ENCODE data around the gene RAB3GAP1. TPM values are rescaled to one million over a fixed set of nuclear protein-coding genes. Genes with fewer than 3 reads are reported as not detected.

Gene RAB3GAP1
- total RNA-seq, 1 donor from 2014 or later = 46.4 TPM

Small RNA genes within 50 kb of the gene (small RNA-seq; reads per million reads assigned to genes)
- 0.16 reads per million for gene SNORA40B

Other genes with a start within 250 kb of the RAB3GAP1 start
- not detected for gene ACMSD, start 213.7 kb upstream of the RAB3GAP1 start, total RNA-seq
- 35.0 TPM for gene CCNT2, start 133.5 kb upstream of the RAB3GAP1 start, total RNA-seq
- not detected for gene MAP3K19, start 4.8 kb upstream of the RAB3GAP1 start, total RNA-seq